Measurements from ENCODE around the gene SIM2. TPM values are rescaled to one million over a fixed set of nuclear protein-coding genes. Genes with fewer than 3 reads are reported as not detected.
A peak's percentile ranks its signal among the peaks of the same experiment; 100 is the strongest.

Gene SIM2
- total and polyA plus RNA-seq, 2 experiments from 2014 or later, result 0.16 to 0.49 TPM

GRCh38 chr21:36747815-36748383 lies 49.0 kb downstream of the SIM2 start:
- Histone ChIP-seq H4K20me1 (replicated peaks; ENCODE audit: insufficient read depth) (no peaks in the 10 kb centered on the region), H3F3A (replicated peaks; ENCODE audit: low read depth) (no peaks in the 10 kb centered on the region), H3K4me2 (peak overlapping the region; percentile 84), H3K4me1 (ENCODE audit: insufficient read depth) (peaks cover 37% of the 10 kb centered on the region), H3K27me3 (ENCODE audit: insufficient read depth) (peaks cover 28% of the 10 kb centered on the region), H3K36me3 (ENCODE audit: insufficient read depth) (no peaks in the 10 kb centered on the region), H3K27ac (ENCODE audit: low read depth) (no peak overlapping the region), H2AFZ (peak overlapping the region; percentile 34), H3K4me3 (peak overlapping the region; percentile 59), H3K79me2 (replicated peaks; ENCODE audit: insufficient read depth) (no peaks in the 10 kb centered on the region), H3K9me2 (ENCODE audit: insufficient read depth) (no peaks in the 10 kb centered on the region)
- Mint-ChIP-seq H3K9me3 (no peaks in the 10 kb centered on the region; the same call in 2 of the 3 replicates), H3K4me3 (peak overlapping the region; percentile 72), H3K36me3 (ENCODE audit: low read depth) (no peaks in the 10 kb centered on the region; the same call in 2 of the 3 replicates), H3K27ac (no peak overlapping the region), H3K27me3 (ENCODE audit: insufficient read depth, low read depth, poor library complexity) (peaks cover 42% of the 10 kb centered on the region), H3K4me1 (peaks cover 49% of the 10 kb centered on the region)
- DNase-seq (ENCODE audit: low spot score) (peak; percentile 85), ATAC-seq (peak; percentile 21)
- TF ChIP-seq ZNF331 (CRISPR knock-in tag; IDR thresholded peaks at IDR 0.05; ENCODE audit: low read depth) (no peak), CTCF (conservative IDR thresholded peaks at IDR 0.05; ENCODE audit: low read depth in 2 of 2) (peak in 1 of 2 experiments; percentile 59; a peak in 2 of 4 replicates), STAT1 (IDR thresholded peaks at IDR 0.05; ENCODE audit: unreplicated experiment) (no peak)

- H3K9me2 ChIP-seq (ENCODE audit: insufficient read depth), result no peaks in the 10 kb centered on the region
- H3K27ac ChIP-seq (ENCODE audit: low read depth), result peak overlapping the region; percentile 90
- DNase-seq (ENCODE audit: low spot score), result peak; percentile 98
- ATAC-seq, result peak; percentile 82
- H3K4me1 Mint-ChIP-seq, result peaks cover 57% of the 10 kb centered on the region
- H3K36me3 Mint-ChIP-seq (ENCODE audit: low read depth), result no peaks in the 10 kb centered on the region; the same call in 2 of the 3 replicates
- TF ChIP-seq NANOG (IDR thresholded peaks at IDR 0.05; ENCODE audit: borderline replicate concordance) (no peak), POLR2AphosphoS5 (IDR thresholded peaks at IDR 0.05; ENCODE audit: low read depth) (no peak), CREB1 (CRISPR knock-in tag; IDR thresholded peaks at IDR 0.05; ENCODE audit: low read depth) (no peak), EZH2 (IDR thresholded peaks at IDR 0.05; ENCODE audit: low read depth, unreplicated experiment) (no peak), REST (IDR thresholded peaks at IDR 0.05; ENCODE audit: unreplicated experiment) (no peak)
- no peaks in the 10 kb centered on the region for H3K36me3 ChIP-seq (ENCODE audit: insufficient read depth)
- peak overlapping the region; percentile 84 for H3K4me2 ChIP-seq
- H3F3A ChIP-seq (replicated peaks; ENCODE audit: low read depth), result no peaks in the 10 kb centered on the region
- H3K27me3 ChIP-seq (ENCODE audit: insufficient read depth), result peaks cover 28% of the 10 kb centered on the region
- H3K27me3 Mint-ChIP-seq (ENCODE audit: insufficient read depth, low read depth, poor library complexity), result peaks cover 31% of the 10 kb centered on the region
- H2AFZ ChIP-seq, result no peak overlapping the region
- no peaks in the 10 kb centered on the region for H3K79me2 ChIP-seq (replicated peaks; ENCODE audit: insufficient read depth)
- H3K9me3 Mint-ChIP-seq, result no peaks in the 10 kb centered on the region; the same call in 2 of the 3 replicates
- no peaks in the 10 kb centered on the region for H4K20me1 ChIP-seq (replicated peaks; ENCODE audit: insufficient read depth)
- peak overlapping the region; percentile 52 for H3K4me3 Mint-ChIP-seq
- H3K4me3 ChIP-seq, result peak overlapping the region; percentile 21
- peak overlapping the region; percentile 99 for H3K27ac Mint-ChIP-seq
- H3K4me1 ChIP-seq (ENCODE audit: insufficient read depth), result peaks cover 37% of the 10 kb centered on the region
These were observed 51.1 kb downstream of the SIM2 start for GRCh38 chr21:36749935-36750575.
